CD4-positive, alpha-beta T cell treated with Interferon alpha-2 for 1 hour (primary cell): Measurements from ENCODE around the gene ARCN1.

Experiments
- DNase-seq, 2 donors: peaks; one replicate each; pipeline ENCODE4 v3.0.0-alpha.2; 2020 to 2022

The ARCN1 gene

GRCh38 chr11:118572061-118572980 is at the start of gene ARCN1:
Gene ARCN1 (plus strand): TSS chr11:118572409. CDS start chr11:118572548, 139 bp downstream.
- peak; percentile 81 to 86 for DNase-seq

DNA sequence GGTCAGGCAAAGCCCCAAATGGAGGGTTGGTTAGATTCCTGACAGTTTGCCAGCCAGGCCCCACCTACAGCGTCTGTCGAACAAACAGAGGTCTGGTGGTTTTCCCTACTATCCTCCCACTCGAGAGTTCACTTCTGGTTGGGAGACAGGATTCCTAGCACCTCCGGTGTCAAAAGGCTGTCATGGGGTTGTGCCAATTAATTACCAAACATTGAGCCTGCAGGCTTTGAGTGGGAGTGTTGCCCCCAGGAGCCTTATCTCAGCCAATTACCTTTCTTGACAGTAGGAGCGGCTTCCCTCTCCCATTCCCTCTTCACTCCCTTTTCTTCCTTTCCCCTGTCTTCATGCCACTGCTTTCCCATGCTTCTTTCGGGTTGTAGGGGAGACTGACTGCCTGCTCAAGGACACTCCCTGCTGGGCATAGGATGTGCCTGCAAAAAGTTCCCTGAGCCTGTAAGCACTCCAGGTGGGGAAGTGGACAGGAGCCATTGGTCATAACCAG is 49.6 kb upstream of the ARCN1 start:
- DNase-seq = no peak

DNA sequence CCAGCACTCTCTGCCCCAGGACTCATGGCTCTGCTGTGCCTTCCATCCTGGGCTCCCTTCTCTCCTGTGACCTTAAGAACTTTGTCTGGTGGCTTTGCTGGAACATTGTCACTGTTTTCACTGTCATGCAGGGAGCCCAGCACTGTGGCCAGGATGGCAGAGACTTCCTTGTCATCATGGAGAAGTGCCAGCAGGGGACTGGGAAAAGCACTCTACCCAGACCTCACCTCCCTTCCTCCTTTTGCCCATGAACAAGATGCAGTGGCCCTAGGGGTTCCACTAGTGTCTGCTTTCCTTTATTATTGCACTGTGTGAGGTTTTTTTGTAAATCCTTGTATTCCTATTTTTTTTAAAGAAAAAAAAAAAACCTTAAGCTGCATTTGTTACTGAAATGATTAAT is 47.9 kb upstream of the ARCN1 start:
- no peak for DNase-seq

DNA sequence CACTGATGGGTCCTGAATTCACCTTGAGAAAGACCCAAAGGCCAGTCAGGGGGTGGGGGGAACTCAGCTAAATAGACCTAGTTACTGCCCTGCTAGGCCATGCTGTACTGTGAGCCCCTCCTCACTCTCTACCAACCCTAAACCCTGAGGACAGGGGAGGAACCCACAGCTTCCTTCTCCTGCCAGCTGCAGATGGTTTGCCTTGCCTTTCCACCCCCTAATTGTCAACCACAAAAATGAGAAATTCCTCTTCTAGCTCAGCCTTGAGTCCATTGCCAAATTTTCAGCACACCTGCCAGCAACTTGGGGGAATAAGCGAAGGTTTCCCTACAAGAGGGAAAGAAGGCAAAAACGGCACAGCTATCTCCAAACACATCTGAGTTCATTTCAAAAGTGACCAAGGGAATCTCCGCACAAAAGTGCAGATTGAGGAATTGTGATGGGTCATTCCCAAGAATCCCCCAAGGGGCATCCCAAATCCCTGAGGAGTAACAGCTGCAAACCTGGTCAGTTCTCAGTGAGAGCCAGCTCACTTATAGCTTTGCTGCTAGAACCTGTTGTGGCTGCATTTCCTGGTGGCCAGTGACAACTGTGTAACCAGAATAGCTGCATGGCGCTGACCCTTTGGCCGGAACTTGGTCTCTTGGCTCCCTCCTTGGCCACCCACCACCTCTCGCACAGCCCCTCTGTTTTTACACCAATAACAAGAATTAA is 47.3 kb upstream of the ARCN1 start:
- no peak for DNase-seq

DNA sequence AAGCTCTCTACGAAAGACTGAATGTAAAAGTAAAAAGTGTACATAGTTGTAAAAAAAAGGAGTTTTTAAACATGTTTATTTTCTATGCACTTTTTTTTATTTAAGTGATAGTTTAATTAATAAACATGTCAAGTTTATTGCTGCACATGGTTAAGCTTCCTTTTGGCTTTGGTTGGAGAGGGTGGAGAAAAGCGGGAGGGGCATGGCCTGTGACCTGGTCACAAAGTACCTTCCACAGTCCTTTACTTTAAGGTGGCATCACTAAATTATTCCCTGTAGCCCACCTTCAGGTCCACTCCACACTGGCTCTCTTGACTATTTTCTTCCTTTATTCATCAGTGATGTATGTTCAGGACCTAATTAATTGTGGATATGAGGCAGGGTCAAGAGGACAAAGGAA is 45.5 kb upstream of the ARCN1 start:
- DNase-seq = no peak

DNA sequence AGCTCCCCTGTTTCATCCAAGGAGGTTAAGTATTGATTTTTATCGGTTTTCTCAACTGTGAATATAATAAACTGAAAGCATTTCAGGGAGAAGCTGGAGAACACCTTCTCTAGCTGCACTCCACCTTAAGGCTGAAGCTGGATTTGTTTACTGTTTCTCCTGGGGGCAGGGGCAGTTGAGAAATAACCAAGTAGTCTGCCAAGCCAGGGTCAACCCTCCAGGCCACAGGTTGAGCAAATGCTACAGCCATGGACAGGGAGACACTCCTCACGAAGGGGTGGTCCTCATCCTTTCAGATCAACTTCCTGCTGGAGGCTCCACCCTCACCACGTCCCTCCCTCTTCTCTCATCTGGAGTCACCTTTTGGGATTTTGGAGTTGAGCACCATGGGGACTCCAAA is 45.1 kb upstream of the ARCN1 start, which contains the start of gene TTC36:
Gene TTC36, plus strand, starts transcription at position 366 of the 400 bp plus-strand sequence. Its CDS starts 21 bp downstream, at position 387.
- DNase-seq = no peak

- no peak for DNase-seq
These were observed 43.7 kb upstream of the ARCN1 start for GRCh38 chr11:118528511-118528910.

- DNase-seq = no peak
These were observed 42.5 kb upstream of the ARCN1 start for GRCh38 chr11:118529584-118530175.

- no peak for DNase-seq
These were observed 42.0 kb upstream of the ARCN1 start for GRCh38 chr11:118530180-118530682.

DNA sequence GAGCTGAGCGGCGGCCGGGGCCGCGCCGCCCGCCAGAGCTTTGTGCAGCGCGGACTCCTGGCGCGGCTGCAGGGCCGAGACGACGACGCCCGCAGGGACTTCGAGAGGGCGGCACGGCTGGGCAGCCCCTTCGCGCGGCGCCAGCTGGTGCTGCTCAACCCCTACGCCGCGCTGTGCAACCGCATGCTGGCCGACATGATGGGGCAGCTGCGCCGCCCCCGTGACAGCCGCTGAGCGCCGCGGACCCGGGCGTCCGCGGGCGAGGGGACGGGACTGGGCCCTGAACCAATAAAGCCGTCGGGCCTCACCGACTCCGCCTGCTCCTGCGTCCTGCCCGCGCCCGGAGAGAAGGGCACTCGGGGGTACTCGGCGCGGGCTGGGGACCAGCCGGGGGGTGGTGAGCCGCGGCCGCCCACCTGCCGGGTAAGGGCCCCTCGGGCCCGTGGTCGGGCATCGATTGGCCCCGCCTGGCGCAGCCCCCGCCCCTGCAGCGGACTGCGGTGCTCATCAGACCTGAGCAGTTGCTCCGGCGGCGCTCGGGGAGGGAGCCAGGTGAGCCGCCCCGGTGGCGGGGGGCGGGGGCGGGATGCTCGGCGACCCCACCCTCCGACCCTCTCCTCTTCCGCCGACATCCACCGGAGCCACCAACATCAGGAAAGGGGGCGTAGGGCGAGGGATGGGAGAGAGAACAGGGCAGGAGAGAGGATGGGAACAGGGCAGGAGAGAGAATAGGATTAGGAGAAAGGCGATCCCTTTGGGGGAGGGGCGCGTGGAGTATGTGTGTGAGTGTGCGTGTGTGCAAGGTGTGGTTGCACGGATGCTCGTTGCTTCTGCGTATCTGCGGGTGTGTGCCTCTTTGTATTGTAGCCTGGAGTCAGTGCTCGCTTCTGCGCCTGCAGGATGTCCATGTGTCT is 41.3 kb upstream of the ARCN1 start, which contains the start of gene TMEM25:
Gene TMEM25, plus strand, starts transcription at position 510 of the 914 bp plus-strand sequence. CDS start 610 bp downstream, outside the sequence.
- DNase-seq = peak; percentile 50 to 77

- no peak for DNase-seq
These were observed 40.6 kb upstream of the ARCN1 start for GRCh38 chr11:118531597-118532084.

GRCh38 chr11:118532091-118532490 is 40.1 kb upstream of the ARCN1 start:
- DNase-seq = no peak

GRCh38 chr11:118532852-118533768 is 39.1 kb upstream of the ARCN1 start:
- no peak for DNase-seq

DNA sequence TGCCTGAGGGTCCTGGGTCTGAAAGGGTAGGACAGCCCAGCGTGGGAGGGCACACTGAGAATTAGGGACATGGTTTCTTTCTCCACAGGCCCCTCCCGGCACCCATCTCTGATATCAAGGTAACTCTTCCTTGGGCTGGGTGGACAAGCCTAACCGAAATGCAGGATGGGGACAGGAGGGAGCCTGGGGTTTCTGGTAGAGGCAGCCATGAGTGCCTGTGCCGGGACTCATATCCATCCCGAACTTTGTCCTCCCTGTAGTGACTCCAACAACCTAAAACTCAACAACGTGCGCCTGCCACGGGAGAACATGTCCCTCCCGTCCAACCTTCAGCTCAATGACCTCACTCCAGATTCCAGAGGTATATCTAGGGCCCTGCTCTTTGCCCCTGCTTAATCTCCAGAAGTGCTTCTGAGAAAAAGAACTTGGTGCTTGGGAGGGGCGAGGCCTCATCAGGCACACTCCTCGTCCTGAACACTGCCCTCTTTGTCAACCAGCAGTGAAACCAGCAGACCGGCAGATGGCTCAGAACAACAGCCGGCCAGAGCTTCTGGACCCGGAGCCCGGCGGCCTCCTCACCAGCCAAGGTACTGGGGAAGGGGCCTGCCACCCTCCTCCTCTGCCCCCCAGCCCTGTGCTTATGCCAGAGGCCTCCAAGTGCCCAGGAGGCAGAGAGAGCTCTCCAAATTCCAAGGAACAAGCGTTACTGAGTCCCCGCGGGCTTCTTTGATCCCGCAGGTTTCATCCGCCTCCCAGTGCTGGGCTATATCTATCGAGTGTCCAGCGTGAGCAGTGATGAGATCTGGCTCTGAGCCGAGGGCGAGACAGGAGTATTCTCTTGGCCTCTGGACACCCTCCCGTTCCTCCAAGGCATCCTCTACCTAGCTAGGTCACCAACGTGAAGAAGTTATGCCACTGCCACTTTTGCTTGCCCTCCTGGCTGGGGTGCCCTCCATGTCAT is 38.2 kb upstream of the ARCN1 start:
- DNase-seq = no peak

GRCh38 chr11:118535261-118535660 is 36.9 kb upstream of the ARCN1 start:
- no peak for DNase-seq

- no peak for DNase-seq
These were observed 35.5 kb upstream of the ARCN1 start for GRCh38 chr11:118536726-118537125.

- no peak for DNase-seq
These were observed 34.7 kb upstream of the ARCN1 start for GRCh38 chr11:118537409-118537980.

DNA sequence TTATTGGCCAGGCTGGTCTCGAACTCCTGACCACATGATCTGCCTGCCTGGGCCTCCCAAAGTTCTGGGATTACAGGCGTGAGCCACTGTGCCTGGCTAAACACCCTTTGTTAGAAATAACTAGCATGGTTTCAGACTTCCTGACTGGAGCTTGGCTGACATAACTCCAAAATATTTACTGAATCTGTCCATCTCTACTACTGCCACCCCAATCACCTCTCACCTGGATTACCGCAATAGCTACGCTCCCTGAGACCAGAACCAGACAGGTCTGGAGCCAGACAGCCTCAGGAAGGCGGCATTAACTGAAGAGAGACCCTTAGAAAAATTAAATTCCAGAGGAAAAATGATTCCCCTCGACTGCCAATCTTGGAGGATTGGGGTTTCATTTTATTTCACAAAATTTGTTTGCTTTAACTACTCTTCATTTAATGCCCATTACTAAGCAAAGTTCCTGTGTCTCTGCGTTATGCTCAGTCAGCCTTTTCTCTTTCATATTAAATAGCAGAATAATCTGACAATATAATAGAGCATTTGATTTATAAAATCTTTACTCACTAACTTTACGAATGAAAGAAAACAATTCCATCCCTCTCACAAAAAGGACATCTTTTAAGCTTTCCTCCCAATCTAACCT is 28.1 kb upstream of the ARCN1 start:
- DNase-seq = no peak
